ENCODE data around the gene EDIL3. TPM values are rescaled to one million over a fixed set of nuclear protein-coding genes. Genes with fewer than 3 reads are reported as not detected.

The EDIL3 gene
- total RNA-seq, 1 experiment from 2014 or later = 17.6 TPM

- no peak for ATAC-seq
- CTCF ChIA-PET = no interaction called here
- no peak for TF ChIP-seq REST (IDR thresholded peaks at IDR 0.05; ENCODE audit: insufficient read depth in 1 of 2, low read depth in 2 of 2, low read length in 1 of 2)
- no peak for TF ChIP-seq TCF7L2 (IDR thresholded peaks at IDR 0.05; ENCODE audit: low read depth, low read length)
- TF ChIP-seq CTCF (IDR thresholded peaks at IDR 0.05) = no peak
- TF ChIP-seq SIN3A (IDR thresholded peaks at IDR 0.05; ENCODE audit: borderline replicate concordance, insufficient read depth, low read depth, low read length) = no peak
- TF ChIP-seq POLR2AphosphoS5 (IDR thresholded peaks at IDR 0.05; ENCODE audit: low read depth, low read length) = no peak
These were observed 91.7 kb downstream of the EDIL3 start for GRCh38 chr5:84292788-84293653.

GRCh38 chr5:84292000-84292642 lies 92.6 kb downstream of the EDIL3 start:
- BruUV-seq (replicated peaks) = no TSS peak
- ChIA-PET POLR2A (no interaction called here), CTCF (no interaction called here)
- DNase-seq (ENCODE audit: low read depth, low spot score) (no peak), ATAC-seq (no peak)
- in situ Hi-C loops (cut with HindIII; ENCODE audit: low pct_unique_long_range_greater_than_20kb, low sequenced_read_pairs) (no loop called here), intact Hi-C loops (cut with micrococcal nuclease; ENCODE audit: unreplicated experiment) (no loop called here)
- H3K9me3 ChIP-seq (ENCODE audit: control insufficient read depth, insufficient read depth, low read depth, low read length) = no peaks in the 10 kb centered on the region
- no peak overlapping the region for H3K27ac ChIP-seq (ENCODE audit: low read length)
- no peaks in the 10 kb centered on the region for H3K4me1 ChIP-seq (ENCODE audit: control insufficient read depth, insufficient read depth, low read length)
- no peak for TF ChIP-seq REST (IDR thresholded peaks at IDR 0.05; ENCODE audit: insufficient read depth in 1 of 2, low read depth in 2 of 2, low read length in 1 of 2)
- TF ChIP-seq TCF7L2 (IDR thresholded peaks at IDR 0.05; ENCODE audit: low read depth, low read length) = no peak
- TF ChIP-seq CTCF (IDR thresholded peaks at IDR 0.05) = no peak
- TF ChIP-seq SIN3A (IDR thresholded peaks at IDR 0.05; ENCODE audit: borderline replicate concordance, insufficient read depth, low read depth, low read length) = no peak
- TF ChIP-seq POLR2AphosphoS5 (IDR thresholded peaks at IDR 0.05; ENCODE audit: low read depth, low read length) = no peak
- H3K4me3 ChIP-seq (ENCODE audit: low read depth in 2 of 2, low read length in 2 of 2) = no peak overlapping the region
- H3K36me3 ChIP-seq (ENCODE audit: control insufficient read depth, insufficient read depth, low read length) = no peaks in the 10 kb centered on the region
- H3K27me3 ChIP-seq (ENCODE audit: control insufficient read depth, insufficient read depth, low read length) = no peaks in the 10 kb centered on the region

More at GRCh38 chr5:84292788-84293653, 91.7 kb downstream of the EDIL3 start:
- Histone ChIP-seq H3K27ac (ENCODE audit: low read length) (no peak overlapping the region), H3K36me3 (ENCODE audit: control insufficient read depth, insufficient read depth, low read length) (no peaks in the 10 kb centered on the region), H3K4me1 (ENCODE audit: control insufficient read depth, insufficient read depth, low read length) (no peaks in the 10 kb centered on the region), H3K4me3 (ENCODE audit: low read depth in 2 of 2, low read length in 2 of 2) (no peak overlapping the region), H3K27me3 (ENCODE audit: control insufficient read depth, insufficient read depth, low read length) (no peaks in the 10 kb centered on the region), H3K9me3 (ENCODE audit: control insufficient read depth, insufficient read depth, low read depth, low read length) (no peaks in the 10 kb centered on the region)
- in situ Hi-C loops (cut with HindIII; ENCODE audit: low pct_unique_long_range_greater_than_20kb, low sequenced_read_pairs) = no loop called here
- POLR2A ChIA-PET = no interaction called here
- intact Hi-C loops (cut with micrococcal nuclease; ENCODE audit: unreplicated experiment) = no loop called here
- DNase-seq (ENCODE audit: low read depth, low spot score) = no peak
- no TSS peak for BruUV-seq (replicated peaks)
